NCI-H187 (cell line): ENCODE data around the gene PPA1.
"Not testable (repeated sequence)": the region's sequence is repeated elsewhere in the genome, so short reads cannot be mapped to it uniquely, and the experiment has no call there.

Experiments used
- DNase-seq, 2 experiments: peaks; one replicate each; lab custom pipeline; 2025; lab: John Stamatoyannopoulos, UW

The PPA1 gene

GRCh38 chr10:70212277-70212676 is 21.0 kb downstream of the PPA1 start:
- no peak for DNase-seq

- DNase-seq: no peak
These were observed 26.5 kb downstream of the PPA1 start for GRCh38 chr10:70206762-70207161.

- DNase-seq: no peak
These were observed 32.1 kb downstream of the PPA1 start for GRCh38 chr10:70201105-70201504.

GRCh38 chr10:70198696-70199466 is 34.3 kb downstream of the PPA1 start:
- DNase-seq: no peak

GRCh38 chr10:70197235-70197945 is 35.8 kb downstream of the PPA1 start:
- no peak for DNase-seq

GRCh38 chr10:70193391-70193844 is 39.8 kb downstream of the PPA1 start:
- no peak for DNase-seq

GRCh38 chr10:70192326-70192968 is 40.8 kb downstream of the PPA1 start:
- DNase-seq: no peak

- no peak for DNase-seq
These were observed 41.3 kb downstream of the PPA1 start for GRCh38 chr10:70191972-70192305.

- no peak for DNase-seq
These were observed 41.9 kb downstream of the PPA1 start for GRCh38 chr10:70191161-70191971.

GRCh38 chr10:70190581-70190980 is 42.6 kb downstream of the PPA1 start:
- no peak for DNase-seq

- no peak for DNase-seq
These were observed 43.1 kb downstream of the PPA1 start for GRCh38 chr10:70190102-70190501.

GRCh38 chr10:70188768-70189167 is 44.5 kb downstream of the PPA1 start:
- DNase-seq: no peak

GRCh38 chr10:70186571-70186970 is 46.7 kb downstream of the PPA1 start:
- DNase-seq: no peak

- no peak for DNase-seq
These were observed 47.1 kb downstream of the PPA1 start for GRCh38 chr10:70186090-70186489.

- DNase-seq: no peak
These were observed 49.9 kb downstream of the PPA1 start for GRCh38 chr10:70183304-70183703.

GRCh38 chr10:70179209-70179608 is 54.0 kb downstream of the PPA1 start:
- DNase-seq: not testable (repeated sequence)

- DNase-seq: no peak
These were observed 55.0 kb downstream of the PPA1 start for GRCh38 chr10:70178139-70178725.

GRCh38 chr10:70176441-70176840 is 56.8 kb downstream of the PPA1 start:
- no peak for DNase-seq

- no peak for DNase-seq
These were observed 57.7 kb downstream of the PPA1 start for GRCh38 chr10:70175516-70175915.

GRCh38 chr10:70174058-70174741 is 59.0 kb downstream of the PPA1 start:
- no peak for DNase-seq
